HepG2 (cell line): Measurements from ENCODE around the gene ARHGAP45. TPM values are rescaled to one million over a fixed set of nuclear protein-coding genes. Genes with fewer than 3 reads are reported as not detected.

ENCODE experiments used
- AHR ChIP-seq: IDR thresholded peaks from 2 replicates; pipeline ENCODE4 v1.6.1; 2018; ENCODE audit warnings: missing genetic modification reagents, missing compliant biosample characterization
- CEBPG ChIP-seq: IDR thresholded peaks from 2 replicates; pipeline ENCODE4 v1.6.1; 2016
- FOXP4 ChIP-seq: sonication (generic); formaldehyde crosslinking; IDR thresholded peaks from 2 replicates; pipeline ENCODE4 v1.4.0; 2020; ENCODE audit warnings: missing genetic modification reagents
- GATAD1 ChIP-seq: IDR thresholded peaks from 2 replicates; pipeline ENCODE4 v1.6.1; 2016; ENCODE audit warnings: missing genetic modification reagents, missing compliant biosample characterization
- KDM2A ChIP-seq: sonication (generic); formaldehyde crosslinking; IDR thresholded peaks from 2 replicates; pipeline ENCODE4 v1.4.0; 2020; ENCODE audit warnings: low read depth, missing genetic modification reagents, borderline replicate concordance
- LRRFIP1 ChIP-seq: sonication (generic); formaldehyde crosslinking; conservative IDR thresholded peaks from 2 replicates; pipeline ENCODE4 v1.4.0; 2020; ENCODE audit warnings: missing genetic modification reagents
- MAF1 ChIP-seq: sonication (generic); formaldehyde crosslinking; IDR thresholded peaks from 2 replicates; pipeline ENCODE4 v1.5.0; 2020; ENCODE audit warnings: missing genetic modification reagents, borderline replicate concordance
- MED8 ChIP-seq: sonication (generic); formaldehyde crosslinking; IDR thresholded peaks from 2 replicates; pipeline ENCODE4 v1.8.1; 2023; ENCODE audit warnings: mild to moderate bottlenecking, missing genetic modification reagents; ENCODE audit not compliant: insufficient replicate concordance
- PTBP1 ChIP-seq: fragments of 200-400 bp; formaldehyde crosslinking; IDR thresholded peaks from 2 replicates; pipeline ENCODE4 v1.6.1; 2018; ENCODE audit warnings: low read length, low read depth; ENCODE audit not compliant: poor library complexity, severe bottlenecking
- RAD51 ChIP-seq: fragments of 450-650 bp; IDR thresholded peaks from 2 replicates; pipeline ENCODE4 v1.6.1; 2016; ENCODE audit warnings: borderline replicate concordance
- REXO4 ChIP-seq: sonication (generic); formaldehyde crosslinking; IDR thresholded peaks from 2 replicates; pipeline ENCODE4 v1.8.0; 2022; ENCODE audit warnings: missing genetic modification reagents, mild to moderate bottlenecking, borderline replicate concordance
- SYNCRIP ChIP-seq: fragments of 200-400 bp; formaldehyde crosslinking; IDR thresholded peaks from 2 replicates; pipeline ENCODE4 v1.6.1; 2018; ENCODE audit warnings: mild to moderate bottlenecking, low read depth, low read length; ENCODE audit not compliant: insufficient read depth
- YEATS4 ChIP-seq: sonication (generic); formaldehyde crosslinking; IDR thresholded peaks from 2 replicates; pipeline ENCODE4 v1.4.0; 2020; ENCODE audit warnings: missing genetic modification reagents, borderline replicate concordance
- ZEB1 ChIP-seq: IDR thresholded peaks from 2 replicates; pipeline ENCODE4 v1.6.1; 2012; ENCODE audit warnings: mild to moderate bottlenecking, low read depth, inconsistent platforms; ENCODE audit not compliant: insufficient replicate concordance
- ZMAT3 ChIP-seq: sonication (generic); formaldehyde crosslinking; conservative IDR thresholded peaks from 2 replicates; pipeline ENCODE4 v1.7.0; 2021; ENCODE audit warnings: missing genetic modification reagents
- ZNF143 ChIP-seq: sonication (generic); formaldehyde crosslinking; IDR thresholded peaks from 2 replicates; pipeline ENCODE4 v1.4.0; 2020; ENCODE audit warnings: missing genetic modification reagents
- ZNF773 ChIP-seq: sonication (generic); formaldehyde crosslinking; IDR thresholded peaks from 2 replicates; pipeline ENCODE4 v1.4.0; 2020; ENCODE audit warnings: missing genetic modification reagents, borderline replicate concordance
- ZNF878 ChIP-seq: sonication (generic); formaldehyde crosslinking; IDR thresholded peaks from 2 replicates; pipeline ENCODE4 v1.8.1; 2023; ENCODE audit warnings: mild to moderate bottlenecking, missing genetic modification reagents, moderate library complexity
- polyA plus RNA-seq, 8 experiments: library from polyadenylated mRNA; depleted of rRNA in 3 of 8; stranded (reverse) in 7 of 8; unstranded in 1 of 8; fragments of >200 nt; fragmentation: Illumina TruSeq in 4 of 8; extraction: Trizol in 4 of 8; gene quantifications; 2 replicates each; pipeline versions ENCODE4 v1.2.1 to v1.2.3, GENCODE V29; 2011 to 2016; ENCODE audit warnings: low read depth in 4 of 8, missing spikeins in 1 of 8, mixed read lengths in 1 of 8; ENCODE audit not compliant: insufficient read depth in 1 of 8
- total RNA-seq, 5 experiments: library from RNA; depleted of rRNA; stranded (reverse); fragments of >200 nt; fragmentation: Illumina TruSeq; extraction: Trizol; gene quantifications; 2 replicates each; pipeline ENCODE4 v1.2.3, GENCODE V29; 2016; ENCODE audit warnings: low read depth in 1 of 5
- TF ChIP-seq, protein P1 (sequence below): IDR thresholded peaks from 2 replicates; pipeline ENCODE4 v1.6.1; 2012; ENCODE audit warnings: inconsistent platforms
- TF ChIP-seq, protein P2 (sequence below): sonication (generic); formaldehyde crosslinking; conservative IDR thresholded peaks from 2 replicates; pipeline ENCODE4 v1.4.0; 2020; ENCODE audit warnings: missing genetic modification reagents
- TF ChIP-seq, protein P3 (sequence below): sonication (generic); formaldehyde crosslinking; conservative IDR thresholded peaks from 2 replicates; pipeline ENCODE4 v1.4.0; 2020; ENCODE audit warnings: mild to moderate bottlenecking, missing genetic modification reagents, moderate library complexity

ARHGAP45 gene
- total and polyA plus RNA-seq, 2 of the 13 experiments (the other 11 are each of a cell fraction or from before 2014, with no cell fraction given), result 0.84 to 32.0 TPM

- TF ChIP-seq, protein P1, sequence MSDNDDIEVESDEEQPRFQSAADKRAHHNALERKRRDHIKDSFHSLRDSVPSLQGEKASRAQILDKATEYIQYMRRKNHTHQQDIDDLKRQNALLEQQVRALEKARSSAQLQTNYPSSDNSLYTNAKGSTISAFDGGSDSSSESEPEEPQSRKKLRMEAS, result peak; percentile 10; the same call in 1 of the 2 replicates
- TF ChIP-seq KDM2A (CRISPR knock-in tag) (no peak), MED8 (CRISPR knock-in tag) (peak; percentile 1), ZNF143 (CRISPR knock-in tag) (no peak), RAD51 (no peak), ZEB1 (no peak), LRRFIP1 (CRISPR knock-in tag) (no peak), GATAD1 (CRISPR knock-in tag) (no peak), CEBPG (no peak), AHR (CRISPR knock-in tag) (no peak), SYNCRIP (no peak), YEATS4 (CRISPR knock-in tag) (peak; percentile 27; the same call in 1 of the 2 replicates), ZNF773 (CRISPR knock-in tag) (no peak), PTBP1 (no peak), FOXP4 (no peak), ZNF878 (CRISPR knock-in tag) (no peak), ZMAT3 (no peak; the same call in 1 of the 2 replicates), MAF1 (CRISPR knock-in tag) (no peak), REXO4 (CRISPR knock-in tag) (no peak)
- TF ChIP-seq, protein P2, sequence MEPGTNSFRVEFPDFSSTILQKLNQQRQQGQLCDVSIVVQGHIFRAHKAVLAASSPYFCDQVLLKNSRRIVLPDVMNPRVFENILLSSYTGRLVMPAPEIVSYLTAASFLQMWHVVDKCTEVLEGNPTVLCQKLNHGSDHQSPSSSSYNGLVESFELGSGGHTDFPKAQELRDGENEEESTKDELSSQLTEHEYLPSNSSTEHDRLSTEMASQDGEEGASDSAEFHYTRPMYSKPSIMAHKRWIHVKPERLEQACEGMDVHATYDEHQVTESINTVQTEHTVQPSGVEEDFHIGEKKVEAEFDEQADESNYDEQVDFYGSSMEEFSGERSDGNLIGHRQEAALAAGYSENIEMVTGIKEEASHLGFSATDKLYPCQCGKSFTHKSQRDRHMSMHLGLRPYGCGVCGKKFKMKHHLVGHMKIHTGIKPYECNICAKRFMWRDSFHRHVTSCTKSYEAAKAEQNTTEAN (CRISPR knock-in tag), result no peak
- TF ChIP-seq, protein P3, sequence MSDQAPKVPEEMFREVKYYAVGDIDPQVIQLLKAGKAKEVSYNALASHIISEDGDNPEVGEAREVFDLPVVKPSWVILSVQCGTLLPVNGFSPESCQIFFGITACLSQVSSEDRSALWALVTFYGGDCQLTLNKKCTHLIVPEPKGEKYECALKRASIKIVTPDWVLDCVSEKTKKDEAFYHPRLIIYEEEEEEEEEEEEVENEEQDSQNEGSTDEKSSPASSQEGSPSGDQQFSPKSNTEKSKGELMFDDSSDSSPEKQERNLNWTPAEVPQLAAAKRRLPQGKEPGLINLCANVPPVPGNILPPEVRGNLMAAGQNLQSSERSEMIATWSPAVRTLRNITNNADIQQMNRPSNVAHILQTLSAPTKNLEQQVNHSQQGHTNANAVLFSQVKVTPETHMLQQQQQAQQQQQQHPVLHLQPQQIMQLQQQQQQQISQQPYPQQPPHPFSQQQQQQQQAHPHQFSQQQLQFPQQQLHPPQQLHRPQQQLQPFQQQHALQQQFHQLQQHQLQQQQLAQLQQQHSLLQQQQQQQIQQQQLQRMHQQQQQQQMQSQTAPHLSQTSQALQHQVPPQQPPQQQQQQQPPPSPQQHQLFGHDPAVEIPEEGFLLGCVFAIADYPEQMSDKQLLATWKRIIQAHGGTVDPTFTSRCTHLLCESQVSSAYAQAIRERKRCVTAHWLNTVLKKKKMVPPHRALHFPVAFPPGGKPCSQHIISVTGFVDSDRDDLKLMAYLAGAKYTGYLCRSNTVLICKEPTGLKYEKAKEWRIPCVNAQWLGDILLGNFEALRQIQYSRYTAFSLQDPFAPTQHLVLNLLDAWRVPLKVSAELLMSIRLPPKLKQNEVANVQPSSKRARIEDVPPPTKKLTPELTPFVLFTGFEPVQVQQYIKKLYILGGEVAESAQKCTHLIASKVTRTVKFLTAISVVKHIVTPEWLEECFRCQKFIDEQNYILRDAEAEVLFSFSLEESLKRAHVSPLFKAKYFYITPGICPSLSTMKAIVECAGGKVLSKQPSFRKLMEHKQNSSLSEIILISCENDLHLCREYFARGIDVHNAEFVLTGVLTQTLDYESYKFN, result no peak
Measured at GRCh38 chr19:1104311-1105007, 37.5 kb downstream of the ARHGAP45 start (continued).
